Mucosa of rectum (tissue), 2 donors: Measurements from ENCODE around the gene DNAH14.
"Not testable (repeated sequence)": the region's sequence is repeated elsewhere in the genome, so short reads cannot be mapped to it uniquely, and the experiment has no call there.

Source experiments
- H3K27ac ChIP-seq, 2 donors: one replicate each; pipeline ENCODE4 v1.7.0; 2013; ENCODE audit warnings: inconsistent platforms in 2 of 2, low read depth in 2 of 2, low read length in 2 of 2
- H3K27me3 ChIP-seq, 2 donors: one replicate each; pipeline ENCODE4 v1.7.0; 2013; ENCODE audit warnings: low read length in 2 of 2; ENCODE audit not compliant: control insufficient read depth in 2 of 2, insufficient read depth in 2 of 2
- H3K36me3 ChIP-seq, 2 donors: one replicate each; pipeline ENCODE4 v1.7.0; 2013; ENCODE audit warnings: low read length in 2 of 2; ENCODE audit not compliant: control insufficient read depth in 2 of 2, insufficient read depth in 2 of 2
- H3K4me1 ChIP-seq, 2 donors: one replicate each; pipeline ENCODE4 v1.7.0; 2013; ENCODE audit warnings: low read length in 2 of 2, mild to moderate bottlenecking in 1 of 2; ENCODE audit not compliant: control insufficient read depth in 2 of 2, insufficient read depth in 2 of 2
- H3K4me3 ChIP-seq, 2 donors: one replicate each; pipeline ENCODE4 v1.7.0; 2013; ENCODE audit warnings: low read length in 2 of 2
- H3K9ac ChIP-seq, 2 donors: one replicate each; pipeline ENCODE4 v1.7.0; 2013; ENCODE audit warnings: low read length in 2 of 2, low read depth in 1 of 2, mild to moderate bottlenecking in 1 of 2
- H3K9me3 ChIP-seq, 2 donors: one replicate each; pipeline ENCODE4 v1.7.0; 2013; ENCODE audit warnings: low read length in 2 of 2; ENCODE audit not compliant: control insufficient read depth in 2 of 2
- donor health status: healthy.
- donor health status: Normal muscosa, but diverticular disease.

The DNAH14 gene

GRCh38 chr1:224929335-224930237 is at the start of gene DNAH14:
TSS of gene DNAH14 (plus strand) at chr1:224929675. CDS start at chr1:224952703, 23,028 bp downstream.
- Histone ChIP-seq H3K36me3 (no peaks in the 10 kb centered on the region), H3K9ac (peak within 1 kb of the TSS; percentile 41 to 75), H3K4me3 (peak within 1 kb of the TSS; percentile 57 to 69), H3K27me3 (no peaks in the 10 kb centered on the region), H3K27ac (peak within 1 kb of the TSS; percentile 67 to 70), H3K9me3 (peaks cover 0 to 10% of the 10 kb centered on the region in 2 donors), H3K4me1 (peaks cover 0 to 2% of the 10 kb centered on the region in 2 donors)

- H3K9ac ChIP-seq, result no peak overlapping the region
- H3K4me3 ChIP-seq, result no peak overlapping the region
- H3K4me1 ChIP-seq, result peaks cover 3 to 9% of the 10 kb centered on the region in 2 donors
- H3K9me3 ChIP-seq, result peaks cover 0 to 5% of the 10 kb centered on the region in 2 donors
- H3K27me3 ChIP-seq, result peaks cover 0 to 3% of the 10 kb centered on the region in 2 donors
- H3K27ac ChIP-seq, result no peak overlapping the region
- no peaks in the 10 kb centered on the region for H3K36me3 ChIP-seq
These were observed 48.7 kb upstream of the DNAH14 start for GRCh38 chr1:224880593-224881307.

GRCh38 chr1:224881308-224881692 is 48.2 kb upstream of the DNAH14 start:
- not testable (repeated sequence) for H3K27me3 ChIP-seq, H3K27ac ChIP-seq

GRCh38 chr1:224881762-224882211 is 47.7 kb upstream of the DNAH14 start:
- Histone ChIP-seq H3K27ac (no peak overlapping the region), H3K9ac (no peak overlapping the region), H3K4me3 (no peak overlapping the region), H3K27me3 (no peaks in the 10 kb centered on the region), H3K9me3 (peaks cover 0 to 8% of the 10 kb centered on the region in 2 donors), H3K4me1 (peaks cover 3 to 9% of the 10 kb centered on the region in 2 donors), H3K36me3 (no peaks in the 10 kb centered on the region)

More at GRCh38 chr1:224881308-224881692, 48.2 kb upstream of the DNAH14 start:
- not testable (repeated sequence) for H3K9me3 ChIP-seq, H3K9ac ChIP-seq, H3K4me3 ChIP-seq, H3K36me3 ChIP-seq, H3K4me1 ChIP-seq

GRCh38 chr1:224882264-224882663 is 47.2 kb upstream of the DNAH14 start:
- Histone ChIP-seq H3K4me1 (peaks cover 3 to 9% of the 10 kb centered on the region in 2 donors), H3K27me3 (no peaks in the 10 kb centered on the region), H3K4me3 (no peak overlapping the region), H3K36me3 (no peaks in the 10 kb centered on the region), H3K9ac (no peak overlapping the region), H3K27ac (no peak overlapping the region), H3K9me3 (peaks cover 0 to 8% of the 10 kb centered on the region in 2 donors)

- H3K4me3 ChIP-seq, result no peak overlapping the region
- H3K27ac ChIP-seq, result no peak overlapping the region
- no peaks in the 10 kb centered on the region for H3K27me3 ChIP-seq
- peaks cover 3 to 9% of the 10 kb centered on the region in 2 donors for H3K4me1 ChIP-seq
- no peak overlapping the region for H3K9ac ChIP-seq
- peaks cover 0 to 8% of the 10 kb centered on the region in 2 donors for H3K9me3 ChIP-seq
- no peaks in the 10 kb centered on the region for H3K36me3 ChIP-seq
These were observed 46.4 kb upstream of the DNAH14 start for GRCh38 chr1:224883091-224883490.

GRCh38 chr1:224884361-224884801 is 45.1 kb upstream of the DNAH14 start:
- Histone ChIP-seq H3K27ac (no peak overlapping the region), H3K27me3 (no peaks in the 10 kb centered on the region), H3K9ac (no peak overlapping the region), H3K4me3 (no peak overlapping the region), H3K4me1 (peaks cover 3 to 9% of the 10 kb centered on the region in 2 donors), H3K9me3 (peaks cover 0 to 8% of the 10 kb centered on the region in 2 donors), H3K36me3 (no peaks in the 10 kb centered on the region)

GRCh38 chr1:224885376-224885775 is 44.1 kb upstream of the DNAH14 start:
- not testable (repeated sequence) for H3K4me3 ChIP-seq, H3K9me3 ChIP-seq, H3K36me3 ChIP-seq, H3K9ac ChIP-seq, H3K27ac ChIP-seq, H3K27me3 ChIP-seq, H3K4me1 ChIP-seq

- no peaks in the 10 kb centered on the region for H3K9me3 ChIP-seq
- no peak overlapping the region for H3K9ac ChIP-seq
- no peaks in the 10 kb centered on the region for H3K4me1 ChIP-seq
- H3K36me3 ChIP-seq, result no peaks in the 10 kb centered on the region
- no peaks in the 10 kb centered on the region for H3K27me3 ChIP-seq
- H3K27ac ChIP-seq, result no peak overlapping the region
- H3K4me3 ChIP-seq, result no peak overlapping the region
These were observed 34.6 kb upstream of the DNAH14 start for GRCh38 chr1:224894915-224895314.
